H9 (cell line): Measurements from ENCODE around the gene OSBP2. TPM values are rescaled to one million over a fixed set of nuclear protein-coding genes. Genes with fewer than 3 reads are reported as not detected.
A peak's percentile ranks its signal among the peaks of the same experiment; 100 is the strongest.

ENCODE experiments used
- DNase-seq: peaks from one replicate; pipeline ENCODE4 v3.0.0-alpha.2; 2017
- H2AFZ ChIP-seq: one replicate; pipeline ENCODE4 v1.6.1; 2013; ENCODE audit warnings: mild to moderate bottlenecking, low read length, control low read depth, moderate library complexity
- H2AK5ac ChIP-seq: 2 replicates; pipeline ENCODE4 v1.6.1; 2013; ENCODE audit warnings: low read length, control low read depth, mixed read lengths; ENCODE audit not compliant: insufficient read length
- H2BK120ac ChIP-seq: one replicate; pipeline ENCODE4 v1.6.1; 2013; ENCODE audit warnings: low read depth, mild to moderate bottlenecking, low read length, control low read depth, inconsistent platforms; ENCODE audit not compliant: poor library complexity, severe bottlenecking
- H2BK12ac ChIP-seq: 2 replicates; pipeline ENCODE4 v1.6.1; 2013; ENCODE audit warnings: low read length, control low read depth, mixed read lengths, low read depth; ENCODE audit not compliant: insufficient read length
- H2BK15ac ChIP-seq: 2 replicates; pipeline ENCODE4 v1.6.1; 2013; ENCODE audit warnings: low read depth, low read length, control low read depth
- H2BK20ac ChIP-seq: one replicate; pipeline ENCODE4 v1.6.1; 2013; ENCODE audit warnings: low read depth, mild to moderate bottlenecking, low read length, control low read depth, inconsistent platforms; ENCODE audit not compliant: poor library complexity, severe bottlenecking
- H2BK5ac ChIP-seq: 2 replicates; pipeline ENCODE4 v1.6.1; 2013; ENCODE audit warnings: low read length, control low read depth, mixed read lengths; ENCODE audit not compliant: insufficient read length
- H3K14ac ChIP-seq: 2 replicates; pipeline ENCODE4 v1.6.1; 2013; ENCODE audit warnings: low read length, control low read depth; ENCODE audit not compliant: insufficient read depth
- H3K18ac ChIP-seq: 2 replicates; pipeline ENCODE4 v1.6.1; 2013; ENCODE audit warnings: low read depth, mild to moderate bottlenecking, mixed read lengths, low read length, control low read depth; ENCODE audit not compliant: insufficient read length
- H3K23ac ChIP-seq: 2 replicates; pipeline ENCODE4 v1.6.1; 2013; ENCODE audit warnings: low read length, control low read depth, mixed read lengths, low read depth; ENCODE audit not compliant: insufficient read length
- H3K23me2 ChIP-seq: 2 replicates; pipeline ENCODE4 v1.6.1; 2013; ENCODE audit warnings: low read depth, mild to moderate bottlenecking, mixed read lengths, low read length, control low read depth; ENCODE audit not compliant: insufficient read length, poor library complexity, severe bottlenecking
- H3K27ac ChIP-seq: 2 replicates; pipeline ENCODE4 v1.5.1; 2013; ENCODE audit warnings: low read length, control low read depth, mixed read lengths, low read depth; ENCODE audit not compliant: insufficient read length
- H3K27me3 ChIP-seq: 2 replicates; pipeline ENCODE4 v1.6.1; 2013; ENCODE audit warnings: low read length, control low read depth, inconsistent platforms; ENCODE audit not compliant: insufficient read depth
- H3K4ac ChIP-seq: 2 replicates; pipeline ENCODE4 v1.6.1; 2013; ENCODE audit warnings: low read depth, mild to moderate bottlenecking, control low read depth, inconsistent platforms, low read length, moderate library complexity
- H3K4me1 ChIP-seq: 2 replicates; pipeline ENCODE4 v1.6.1; 2013; ENCODE audit warnings: low read length, control low read depth, inconsistent platforms; ENCODE audit not compliant: insufficient read depth
- H3K4me2 ChIP-seq: 2 replicates; pipeline ENCODE4 v1.6.1; 2013; ENCODE audit warnings: low read length, control low read depth, mixed read lengths; ENCODE audit not compliant: insufficient read length, insufficient read depth
- H3K56ac ChIP-seq: 2 replicates; pipeline ENCODE4 v1.6.1; 2013; ENCODE audit warnings: low read depth, mild to moderate bottlenecking, mixed read lengths, low read length, control low read depth; ENCODE audit not compliant: insufficient read length
- H3K79me1 ChIP-seq: 2 replicates; pipeline ENCODE4 v1.6.1; 2013; ENCODE audit warnings: low read depth, mild to moderate bottlenecking, moderate library complexity, low read length, control low read depth, inconsistent platforms; ENCODE audit not compliant: insufficient read depth, poor library complexity, severe bottlenecking
- H3K79me2 ChIP-seq: 2 replicates; pipeline ENCODE4 v1.6.1; 2013; ENCODE audit warnings: low read length, control low read depth, inconsistent platforms; ENCODE audit not compliant: insufficient read depth
- H3K9ac ChIP-seq: 2 replicates; pipeline ENCODE4 v1.6.1; 2013; ENCODE audit warnings: low read length, control low read depth, mixed read lengths; ENCODE audit not compliant: insufficient read length; ENCODE audit errors: extremely low read depth
- H3K9me3 ChIP-seq: one replicate; pipeline ENCODE4 v1.6.1; 2013; ENCODE audit warnings: low read depth, low read length, inconsistent platforms; ENCODE audit not compliant: control insufficient read depth
- H3T11ph ChIP-seq: one replicate; pipeline ENCODE4 v1.6.1; 2013; ENCODE audit warnings: mild to moderate bottlenecking, low read length, control low read depth, inconsistent platforms
- H4K20me1 ChIP-seq: one replicate; pipeline ENCODE4 v1.6.1; 2013; ENCODE audit not compliant: control insufficient read depth, insufficient read length, insufficient read depth
- H4K5ac ChIP-seq: 2 replicates; pipeline ENCODE4 v1.6.1; 2013; ENCODE audit warnings: low read depth, mild to moderate bottlenecking, mixed read lengths, low read length, control low read depth; ENCODE audit not compliant: insufficient read length
- H4K8ac ChIP-seq: replicated peaks from 2 replicates; pipeline ENCODE4 v1.6.1; 2013; ENCODE audit warnings: low read length, control low read depth, mixed read lengths, low read depth; ENCODE audit not compliant: insufficient read length
- H4K91ac ChIP-seq: 2 replicates; pipeline ENCODE4 v1.6.1; 2013; ENCODE audit warnings: low read depth, mild to moderate bottlenecking, moderate library complexity, mixed read lengths, low read length, control low read depth; ENCODE audit not compliant: insufficient read length
- H3K27ac Mint-ChIP-seq, 3 experiments: 2 replicates in 2 of 3; 3 replicates in 1 of 3; pipeline ENCODE4 v1.8.0; 2020 to 2021; ENCODE audit warnings: mixed read lengths in 3 of 3, mild to moderate bottlenecking in 1 of 3, moderate library complexity in 1 of 3
- H3K27me3 Mint-ChIP-seq: 2 replicates; pipeline ENCODE4 v1.8.0; 2021; ENCODE audit warnings: low read depth, mild to moderate bottlenecking, moderate library complexity, mixed read lengths
- H3K36me3 Mint-ChIP-seq, 3 experiments: 2 replicates in 2 of 3; 3 replicates in 1 of 3; pipeline ENCODE4 v1.8.0; 2020 to 2021; ENCODE audit warnings: low read depth in 3 of 3, mixed read lengths in 3 of 3; ENCODE audit not compliant: insufficient read depth in 1 of 3
- H3K4me1 Mint-ChIP-seq, 2 experiments: 2 replicates each; pipeline ENCODE4 v1.8.0; 2020; ENCODE audit warnings: mixed read lengths in 2 of 2
- H3K4me3 Mint-ChIP-seq, 2 experiments: 2 replicates in 1 of 2; 3 replicates in 1 of 2; pipeline ENCODE4 v1.8.0; 2020 to 2021; ENCODE audit warnings: mild to moderate bottlenecking in 2 of 2, mixed read lengths in 2 of 2, moderate library complexity in 1 of 2
- H3K9me3 Mint-ChIP-seq, 2 experiments: 2 replicates in 1 of 2; 3 replicates in 1 of 2; pipeline ENCODE4 v1.8.0; 2020; ENCODE audit warnings: mild to moderate bottlenecking in 2 of 2, mixed read lengths in 2 of 2, moderate library complexity in 1 of 2
- CTCF ChIP-seq: fragments of 200-600 bp; sonication (generic); conservative IDR thresholded peaks from 3 replicates; pipeline ENCODE4 v1.8.0; 2021; ENCODE audit warnings: antibody characterized with exemption, mild to moderate bottlenecking
- WGBS: extraction: QIAGEN DNeasy Blood & Tissue Kit; methylation state at CpG from one replicate; pipeline ENCODE4 v1.1.7; 2013; ENCODE audit warnings: missing lambda C conversion rate, low lambda C conversion rate, mixed read lengths; ENCODE audit not compliant: insufficient read length; ENCODE audit errors: extremely low coverage; 5-methylcytosine and 5-hydroxymethylcytosine counted together
- total RNA-seq: library from RNA; stranded (reverse); gene quantifications from 2 replicates; pipeline ENCODE4 v1.2.1, GENCODE V29; 2021

Gene OSBP2
- total RNA-seq, 1 experiment from 2014 or later, result 3.4 TPM

- Histone ChIP-seq H3K27ac (no peak overlapping the region), H3K4me1 (no peaks in the 10 kb centered on the region; the same call in 1 of the 2 replicates), H3K27me3 (no peaks in the 10 kb centered on the region), H4K20me1 (no peaks in the 10 kb centered on the region), H3K9me3 (no peaks in the 10 kb centered on the region), H3K18ac (no peak overlapping the region), H2BK120ac (no peak overlapping the region), H2BK15ac (no peak overlapping the region), H3K56ac (no peak overlapping the region), H2BK12ac (no peak overlapping the region), H4K8ac (no peak overlapping the region), H3K79me2 (no peaks in the 10 kb centered on the region), H3K79me1 (no peaks in the 10 kb centered on the region), H2BK20ac (no peak overlapping the region), H4K91ac (no peak overlapping the region), H3K4ac (no peak overlapping the region), H3T11ph (no peak overlapping the region), H3K14ac (no peak overlapping the region), H3K4me2 (no peak overlapping the region), H2AK5ac (no peak overlapping the region), H3K23me2 (no peaks in the 10 kb centered on the region), H3K9ac (no peak overlapping the region), H2BK5ac (no peak overlapping the region), H2AFZ (no peak overlapping the region), H4K5ac (no peak overlapping the region), H3K23ac (no peak overlapping the region)
- WGBS, result no CpG with 5 or more reads among the region's 23 CpGs
- peaks cover 5 to 28% (median 11%) of the 10 kb centered on the region in 3 experiments; a peak in 5 of 7 replicates for H3K36me3 Mint-ChIP-seq
- H3K27ac Mint-ChIP-seq, result peak overlapping the region in 1 of 3 experiments; percentile 57; a peak in 3 of 7 replicates
- H3K27me3 Mint-ChIP-seq, result no peaks in the 10 kb centered on the region
- H3K4me1 Mint-ChIP-seq, result peaks cover 16 to 17% of the 10 kb centered on the region in 2 experiments
- no peak overlapping the region for H3K4me3 Mint-ChIP-seq
- no peaks in the 10 kb centered on the region; a peak in 1 of 5 replicates for H3K9me3 Mint-ChIP-seq
- TF ChIP-seq CTCF, result no peak
- no peak for DNase-seq
Measured at GRCh38 chr22:30893434-30894370, 199.0 kb downstream of the OSBP2 start.
